Thymus (tissue), 14 donors: ENCODE results near the gene PLXNB2. TPM values are rescaled to one million over a fixed set of nuclear protein-coding genes. Genes with fewer than 3 reads are reported as not detected.
A peak's percentile ranks its signal among the peaks of the same experiment; 100 is the strongest.

ENCODE experiments used
- DNase-seq, 9 donors: peaks; one replicate each; pipeline ENCODE4 v3.0.0-alpha.2; 2013; ENCODE audit warnings: low spot score in 9 of 9, low read depth in 6 of 9, missing footprints in 1 of 9
- H3K27ac ChIP-seq, 2 donors: one replicate each; pipeline ENCODE4 v1.5.1; 2013; ENCODE audit warnings: control low read depth in 1 of 2, low read depth in 1 of 2, low read length in 1 of 2, mild to moderate bottlenecking in 1 of 2, moderate library complexity in 1 of 2
- H3K27me3 ChIP-seq, 2 donors: one replicate each; pipeline ENCODE4 v1.5.1; 2013; ENCODE audit warnings: low read length in 1 of 2; ENCODE audit not compliant: control insufficient read depth in 2 of 2, insufficient read depth in 1 of 2
- H3K36me3 ChIP-seq, 2 donors: one replicate each; pipeline ENCODE4 v1.5.1; 2013; ENCODE audit warnings: low read length in 1 of 2, mild to moderate bottlenecking in 1 of 2, moderate library complexity in 1 of 2; ENCODE audit not compliant: control insufficient read depth in 2 of 2, insufficient read depth in 2 of 2
- H3K4me1 ChIP-seq, 2 donors: one replicate each; pipeline ENCODE4 v1.5.1; 2013; ENCODE audit warnings: low read length in 2 of 2; ENCODE audit not compliant: control insufficient read depth in 2 of 2, insufficient read depth in 2 of 2
- H3K4me3 ChIP-seq, 2 donors: one replicate each; pipeline ENCODE4 v1.5.1; 2013; ENCODE audit warnings: low read length in 2 of 2, control low read depth in 1 of 2, mild to moderate bottlenecking in 1 of 2
- H3K9me3 ChIP-seq, 2 donors: one replicate each; pipeline ENCODE4 v1.5.1; 2013; ENCODE audit warnings: low read length in 1 of 2, mild to moderate bottlenecking in 1 of 2; ENCODE audit not compliant: control insufficient read depth in 2 of 2, insufficient read depth in 1 of 2
- WGBS: extraction: QIAGEN DNeasy Blood & Tissue Kit; methylation state at CpG from one replicate; pipeline ENCODE4 v1.1.7; 2013; 5-methylcytosine and 5-hydroxymethylcytosine counted together
- long read RNA-seq, 10 donors: transcript quantifications; one replicate each; lab custom pipeline, GENCODE V29; 2026
- polyA plus RNA-seq: library from polyadenylated mRNA; stranded (reverse); fragments of 200-250 nt; gene quantifications from one replicate; pipeline ENCODE4 v1.2.3, GENCODE V29; 2013
- total RNA-seq: library from RNA; stranded (reverse); fragments of 120-200 nt; gene quantifications from one replicate; pipeline ENCODE4 v1.2.4, GENCODE V29; 2013
- donor health status: healthy.

PLXNB2 gene
- total RNA-seq: 13.1 TPM
- 53.2 TPM for polyA plus RNA-seq
- long read RNA-seq, donor 1: 0 reads
- long read RNA-seq, donor 2, partial matches to known transcripts: 12 of 13 reads
- long read RNA-seq, donor 2, other reads (novel, unspliced or antisense): 0 of 13 reads
- long read RNA-seq, donor 3: 0 reads
- long read RNA-seq, donor 4, partial matches to known transcripts: 5 of 5 reads
- long read RNA-seq, donor 4, other reads (novel, unspliced or antisense): 0 of 5 reads
- long read RNA-seq, donor 5, partial matches to known transcripts: 0 of 2 reads
- long read RNA-seq, donor 5, other reads (novel, unspliced or antisense): 0 of 2 reads
- long read RNA-seq, donor 6: 0 reads
- long read RNA-seq, donor 7, partial matches to known transcripts: 6 of 6 reads
- long read RNA-seq, donor 7, other reads (novel, unspliced or antisense): 0 of 6 reads
- long read RNA-seq, donor 8: 0 reads
- long read RNA-seq, donor 9: 0 reads
- long read RNA-seq, donor 10, partial matches to known transcripts: 5 of 6 reads
- long read RNA-seq, donor 10, other reads (novel, unspliced or antisense): 0 of 6 reads

- peaks cover 13 to 52% of the 10 kb centered on the region in 2 donors for H3K4me1 ChIP-seq
- H3K36me3 ChIP-seq: no peaks in the 10 kb centered on the region
- WGBS: under 1% methylated on average over 103 of the region's 105 CpGs
- peaks cover 0 to 4% of the 10 kb centered on the region in 2 donors for H3K9me3 ChIP-seq
- H3K27ac ChIP-seq: peak within 1 kb of the TSS; percentile 55 to 62
- DNase-seq: peak in 1 of 9 donors; percentile 34
- H3K4me3 ChIP-seq: peak within 1 kb of the TSS; percentile 45 to 47
- peaks cover 45 to 80% of the 10 kb centered on the region in 2 donors for H3K27me3 ChIP-seq
These were observed at the start of gene PLXNB2 for GRCh38 chr22:50306753-50307749. Gene PLXNB2, minus strand, starts transcription at chr22:50307646. Its CDS starts 17,062 bp downstream, at chr22:50290584.

GRCh38 chr22:50357222-50357621 lies 49.8 kb upstream of the PLXNB2 start:
- H3K27ac ChIP-seq: no peak overlapping the region
- no peak for DNase-seq
- no peak overlapping the region for H3K4me3 ChIP-seq
- no peaks in the 10 kb centered on the region for H3K27me3 ChIP-seq
- H3K4me1 ChIP-seq: peaks cover 0 to 16% of the 10 kb centered on the region in 2 donors
- WGBS: 97% methylated on average over 1 of the region's 1 CpG
- H3K36me3 ChIP-seq: peaks cover 31 to 35% of the 10 kb centered on the region in 2 donors
- no peaks in the 10 kb centered on the region for H3K9me3 ChIP-seq

GRCh38 chr22:50356186-50356585 lies 48.7 kb upstream of the PLXNB2 start:
- Histone ChIP-seq H3K4me1 (peaks cover 0 to 8% of the 10 kb centered on the region in 2 donors), H3K27ac (no peak overlapping the region), H3K9me3 (no peaks in the 10 kb centered on the region), H3K4me3 (no peak overlapping the region), H3K36me3 (peaks cover 24 to 26% of the 10 kb centered on the region in 2 donors), H3K27me3 (no peaks in the 10 kb centered on the region)
- DNase-seq: no peak
- WGBS: 97% methylated on average over 8 of the region's 8 CpGs

- peaks cover 14 to 25% of the 10 kb centered on the region in 2 donors for H3K36me3 ChIP-seq
- WGBS: 93% methylated on average over 2 of the region's 2 CpGs
- peaks cover under 1 to 6% of the 10 kb centered on the region in 2 donors for H3K4me1 ChIP-seq
These were observed 40.6 kb upstream of the PLXNB2 start for GRCh38 chr22:50348058-50348457.

GRCh38 chr22:50347157-50347556 lies 39.7 kb upstream of the PLXNB2 start:
- H3K36me3 ChIP-seq: peaks cover 8 to 18% of the 10 kb centered on the region in 2 donors
- no peak overlapping the region for H3K4me3 ChIP-seq
- peaks cover 8 to 15% of the 10 kb centered on the region in 2 donors for H3K4me1 ChIP-seq
- DNase-seq: no peak
- H3K27me3 ChIP-seq: no peaks in the 10 kb centered on the region
- H3K27ac ChIP-seq: no peak overlapping the region
- WGBS: 97% methylated on average over 8 of the region's 8 CpGs
- no peaks in the 10 kb centered on the region for H3K9me3 ChIP-seq

More at GRCh38 chr22:50348058-50348457, 40.6 kb upstream of the PLXNB2 start:
- Histone ChIP-seq H3K9me3 (no peaks in the 10 kb centered on the region), H3K27me3 (no peaks in the 10 kb centered on the region), H3K4me3 (no peak overlapping the region), H3K27ac (no peak overlapping the region)
- DNase-seq: no peak

- Histone ChIP-seq H3K4me1 (peaks cover 8 to 19% of the 10 kb centered on the region in 2 donors), H3K27me3 (no peaks in the 10 kb centered on the region), H3K36me3 (peaks cover 7 to 18% of the 10 kb centered on the region in 2 donors), H3K4me3 (no peak overlapping the region), H3K27ac (no peak overlapping the region), H3K9me3 (no peaks in the 10 kb centered on the region)
- DNase-seq: no peak
- 96% methylated on average over 8 of the region's 8 CpGs for WGBS
These were observed 39.0 kb upstream of the PLXNB2 start for GRCh38 chr22:50346470-50346869.

- Histone ChIP-seq H3K36me3 (peaks cover 7 to 18% of the 10 kb centered on the region in 2 donors), H3K9me3 (peaks cover 0 to 8% of the 10 kb centered on the region in 2 donors), H3K27me3 (no peaks in the 10 kb centered on the region), H3K27ac (peak overlapping the region in 1 of 2 donors; percentile 76), H3K4me1 (peaks cover 8 to 19% of the 10 kb centered on the region in 2 donors), H3K4me3 (peak overlapping the region; percentile 50 to 99)
- WGBS: 2% methylated on average over 9 of the region's 9 CpGs
- peak in 3 of 9 donors; percentile 22 to 33 (median 27) for DNase-seq
These were observed 36.1 kb upstream of the PLXNB2 start for GRCh38 chr22:50343541-50343935.

- Histone ChIP-seq H3K27me3 (no peaks in the 10 kb centered on the region), H3K27ac (peak within 1 kb of the TSS; percentile 76 to 78), H3K36me3 (peaks cover 4 to 12% of the 10 kb centered on the region in 2 donors), H3K4me1 (peaks cover 8 to 19% of the 10 kb centered on the region in 2 donors), H3K4me3 (peak within 1 kb of the TSS; percentile 50 to 99), H3K9me3 (peaks cover 0 to 12% of the 10 kb centered on the region in 2 donors)
- peak; percentile 43 to 85 (median 63) for DNase-seq
- WGBS: under 1% methylated on average over 87 of the region's 87 CpGs
These were observed 35.5 kb upstream of the PLXNB2 start, which contains the start of gene PPP6R2 for GRCh38 chr22:50342651-50343540. Gene PPP6R2, plus strand, starts transcription at chr22:50343327. Its CDS starts 50,582 bp downstream, at chr22:50393909.
